ENCODE data around the gene RANBP1. TPM values are rescaled to one million over a fixed set of nuclear protein-coding genes. Genes with fewer than 3 reads are reported as not detected.
A peak's percentile ranks its signal among the peaks of the same experiment; 100 is the strongest.

RANBP1 gene
- total RNA-seq, 1 donor from 2014 or later: 85.1 TPM

- Histone ChIP-seq H3K36me3 (ENCODE audit: control insufficient read depth in 3 of 3, insufficient read depth in 3 of 3, low read length in 3 of 3) (peaks cover 71 to 76% (median 72%) of the 10 kb centered on the region in 3 donors), H3K9ac (ENCODE audit: low read depth in 1 of 3, low read length in 3 of 3) (no peak overlapping the region), H3K4me1 (ENCODE audit: control insufficient read depth in 3 of 3, insufficient read depth in 3 of 3, low read length in 3 of 3) (peaks cover 18 to 22% (median 19%) of the 10 kb centered on the region in 3 donors), H3K9me3 (ENCODE audit: control insufficient read depth in 3 of 3, low read length in 3 of 3) (no peaks in the 10 kb centered on the region), H3K4me3 (ENCODE audit: low read length in 3 of 3) (no peak overlapping the region), H3K27ac (ENCODE audit: low read depth, low read length) (no peak overlapping the region), H3K27me3 (ENCODE audit: control insufficient read depth in 3 of 3, insufficient read depth in 3 of 3, low read length in 3 of 3) (no peaks in the 10 kb centered on the region)
Measured at GRCh38 chr22:20088263-20088648, 27.6 kb upstream of the RANBP1 start.

GRCh38 chr22:20089226-20089976 is 26.5 kb upstream of the RANBP1 start:
- H3K9me3 ChIP-seq (ENCODE audit: control insufficient read depth in 3 of 3, low read length in 3 of 3): no peaks in the 10 kb centered on the region
- peaks cover 18 to 21% (median 19%) of the 10 kb centered on the region in 3 donors for H3K4me1 ChIP-seq (ENCODE audit: control insufficient read depth in 3 of 3, insufficient read depth in 3 of 3, low read length in 3 of 3)
- peaks cover 79 to 82% (median 80%) of the 10 kb centered on the region in 3 donors for H3K36me3 ChIP-seq (ENCODE audit: control insufficient read depth in 3 of 3, insufficient read depth in 3 of 3, low read length in 3 of 3)
- H3K9ac ChIP-seq (ENCODE audit: low read depth in 1 of 3, low read length in 3 of 3): no peak overlapping the region
- no peaks in the 10 kb centered on the region for H3K27me3 ChIP-seq (ENCODE audit: control insufficient read depth in 3 of 3, insufficient read depth in 3 of 3, low read length in 3 of 3)
- no peak overlapping the region for H3K27ac ChIP-seq (ENCODE audit: low read depth, low read length)
- no peak overlapping the region for H3K4me3 ChIP-seq (ENCODE audit: low read length in 3 of 3)

- no peak overlapping the region for H3K27ac ChIP-seq (ENCODE audit: low read depth, low read length)
- no peak overlapping the region for H3K4me3 ChIP-seq (ENCODE audit: low read length in 3 of 3)
- no peak overlapping the region for H3K9ac ChIP-seq (ENCODE audit: low read depth in 1 of 3, low read length in 3 of 3)
- peaks cover 87 to 88% (median 88%) of the 10 kb centered on the region in 3 donors for H3K36me3 ChIP-seq (ENCODE audit: control insufficient read depth in 3 of 3, insufficient read depth in 3 of 3, low read length in 3 of 3)
- H3K4me1 ChIP-seq (ENCODE audit: control insufficient read depth in 3 of 3, insufficient read depth in 3 of 3, low read length in 3 of 3): peaks cover 11 to 17% (median 17%) of the 10 kb centered on the region in 3 donors
- H3K27me3 ChIP-seq (ENCODE audit: control insufficient read depth in 3 of 3, insufficient read depth in 3 of 3, low read length in 3 of 3): no peaks in the 10 kb centered on the region
- no peaks in the 10 kb centered on the region for H3K9me3 ChIP-seq (ENCODE audit: control insufficient read depth in 3 of 3, low read length in 3 of 3)
Measured at GRCh38 chr22:20089977-20090729, 25.8 kb upstream of the RANBP1 start.

- Histone ChIP-seq H3K4me3 (ENCODE audit: low read length in 3 of 3) (no peak overlapping the region), H3K27me3 (ENCODE audit: control insufficient read depth in 3 of 3, insufficient read depth in 3 of 3, low read length in 3 of 3) (no peaks in the 10 kb centered on the region), H3K36me3 (ENCODE audit: control insufficient read depth in 3 of 3, insufficient read depth in 3 of 3, low read length in 3 of 3) (peaks cover 91% of the 10 kb centered on the region in 3 donors), H3K9ac (ENCODE audit: low read depth in 1 of 3, low read length in 3 of 3) (no peak overlapping the region), H3K9me3 (ENCODE audit: control insufficient read depth in 3 of 3, low read length in 3 of 3) (no peaks in the 10 kb centered on the region), H3K4me1 (ENCODE audit: control insufficient read depth in 3 of 3, insufficient read depth in 3 of 3, low read length in 3 of 3) (peaks cover 10 to 17% (median 17%) of the 10 kb centered on the region in 3 donors), H3K27ac (ENCODE audit: low read depth, low read length) (no peak overlapping the region)
Measured at GRCh38 chr22:20090730-20091240, 25.1 kb upstream of the RANBP1 start.

- Histone ChIP-seq H3K9ac (ENCODE audit: low read depth in 1 of 3, low read length in 3 of 3) (no peak overlapping the region), H3K27ac (ENCODE audit: low read depth, low read length) (no peak overlapping the region), H3K9me3 (ENCODE audit: control insufficient read depth in 3 of 3, low read length in 3 of 3) (no peaks in the 10 kb centered on the region), H3K4me3 (ENCODE audit: low read length in 3 of 3) (no peak overlapping the region), H3K4me1 (ENCODE audit: control insufficient read depth in 3 of 3, insufficient read depth in 3 of 3, low read length in 3 of 3) (peaks cover 10 to 17% (median 17%) of the 10 kb centered on the region in 3 donors), H3K36me3 (ENCODE audit: control insufficient read depth in 3 of 3, insufficient read depth in 3 of 3, low read length in 3 of 3) (peaks cover 83 to 90% (median 85%) of the 10 kb centered on the region in 3 donors), H3K27me3 (ENCODE audit: control insufficient read depth in 3 of 3, insufficient read depth in 3 of 3, low read length in 3 of 3) (no peaks in the 10 kb centered on the region)
Measured at GRCh38 chr22:20091690-20092476, 24.0 kb upstream of the RANBP1 start.

GRCh38 chr22:20092477-20092854 is 23.4 kb upstream of the RANBP1 start:
- Histone ChIP-seq H3K27me3 (ENCODE audit: control insufficient read depth in 3 of 3, insufficient read depth in 3 of 3, low read length in 3 of 3) (no peaks in the 10 kb centered on the region), H3K9me3 (ENCODE audit: control insufficient read depth in 3 of 3, low read length in 3 of 3) (no peaks in the 10 kb centered on the region), H3K36me3 (ENCODE audit: control insufficient read depth in 3 of 3, insufficient read depth in 3 of 3, low read length in 3 of 3) (peaks cover 77 to 89% (median 79%) of the 10 kb centered on the region in 3 donors), H3K9ac (ENCODE audit: low read depth in 1 of 3, low read length in 3 of 3) (no peak overlapping the region), H3K4me1 (ENCODE audit: control insufficient read depth in 3 of 3, insufficient read depth in 3 of 3, low read length in 3 of 3) (peaks cover 10 to 17% (median 17%) of the 10 kb centered on the region in 3 donors), H3K4me3 (ENCODE audit: low read length in 3 of 3) (no peak overlapping the region), H3K27ac (ENCODE audit: low read depth, low read length) (no peak overlapping the region)

- peaks cover 10 to 17% (median 17%) of the 10 kb centered on the region in 3 donors for H3K4me1 ChIP-seq (ENCODE audit: control insufficient read depth in 3 of 3, insufficient read depth in 3 of 3, low read length in 3 of 3)
- H3K9me3 ChIP-seq (ENCODE audit: control insufficient read depth in 3 of 3, low read length in 3 of 3): no peaks in the 10 kb centered on the region
- peaks cover 68 to 85% (median 74%) of the 10 kb centered on the region in 3 donors for H3K36me3 ChIP-seq (ENCODE audit: control insufficient read depth in 3 of 3, insufficient read depth in 3 of 3, low read length in 3 of 3)
- H3K4me3 ChIP-seq (ENCODE audit: low read length in 3 of 3): peak overlapping the region in 2 of 3 donors; percentile 22 to 37
- H3K27ac ChIP-seq (ENCODE audit: low read depth, low read length): peak overlapping the region; percentile 67
- H3K27me3 ChIP-seq (ENCODE audit: control insufficient read depth in 3 of 3, insufficient read depth in 3 of 3, low read length in 3 of 3): no peaks in the 10 kb centered on the region
- H3K9ac ChIP-seq (ENCODE audit: low read depth in 1 of 3, low read length in 3 of 3): peak overlapping the region; percentile 42 to 79 (median 59)
Measured at GRCh38 chr22:20093418-20094196, 22.3 kb upstream of the RANBP1 start.

GRCh38 chr22:20094197-20094807 is 21.6 kb upstream of the RANBP1 start:
- H3K9ac ChIP-seq (ENCODE audit: low read depth in 1 of 3, low read length in 3 of 3): peak overlapping the region in 2 of 3 donors; percentile 42 to 79
- H3K27ac ChIP-seq (ENCODE audit: low read depth, low read length): peak overlapping the region; percentile 67
- peaks cover 10 to 17% (median 17%) of the 10 kb centered on the region in 3 donors for H3K4me1 ChIP-seq (ENCODE audit: control insufficient read depth in 3 of 3, insufficient read depth in 3 of 3, low read length in 3 of 3)
- H3K36me3 ChIP-seq (ENCODE audit: control insufficient read depth in 3 of 3, insufficient read depth in 3 of 3, low read length in 3 of 3): peaks cover 68 to 82% (median 77%) of the 10 kb centered on the region in 3 donors
- no peaks in the 10 kb centered on the region for H3K27me3 ChIP-seq (ENCODE audit: control insufficient read depth in 3 of 3, insufficient read depth in 3 of 3, low read length in 3 of 3)
- no peaks in the 10 kb centered on the region for H3K9me3 ChIP-seq (ENCODE audit: control insufficient read depth in 3 of 3, low read length in 3 of 3)
- H3K4me3 ChIP-seq (ENCODE audit: low read length in 3 of 3): peak overlapping the region in 2 of 3 donors; percentile 13 to 37

All from skeletal muscle tissue (tissue), 4 donors.